Vagina (tissue), 2 donors: ENCODE measurements around the gene AXIN1.

ENCODE experiments used
- CTCF ChIP-seq, 3 experiments: fragments of 450-650 bp in 2 of 3; fragments of 200-600 bp in 1 of 3; sonication (generic) in 1 of 3; IDR thresholded peaks; one replicate each; pipeline ENCODE4 v1.5.1; 2017 to 2019; ENCODE audit warnings: antibody characterized with exemption in 3 of 3, mild to moderate bottlenecking in 2 of 3, moderate library complexity in 2 of 3
- POLR2A ChIP-seq, 2 donors: fragments of 450-650 bp; IDR thresholded peaks; one replicate each; pipeline ENCODE4 v1.6.1; 2017; ENCODE audit warnings: antibody characterized with exemption in 2 of 2, mild to moderate bottlenecking in 2 of 2, moderate library complexity in 2 of 2
- POLR2AphosphoS5 ChIP-seq, 2 donors: sonication (generic); formaldehyde crosslinking; IDR thresholded peaks; one replicate each; pipeline ENCODE4 v1.9.0; 2017; ENCODE audit warnings: antibody characterized with exemption in 2 of 2, mild to moderate bottlenecking in 2 of 2, low read depth in 1 of 2; ENCODE audit not compliant: insufficient read depth in 1 of 2

- TF ChIP-seq CTCF (IDR thresholded peaks at IDR 0.05) (no peak), POLR2A (IDR thresholded peaks at IDR 0.05) (no peak), POLR2AphosphoS5 (IDR thresholded peaks at IDR 0.05; ENCODE audit: insufficient read depth in 1 of 2, low read depth in 1 of 2) (no peak)
These were observed 20.6 kb upstream of the AXIN1 start for GRCh38 chr16:373020-373598.
